GM23338 (cell line): ENCODE data around the gene UPP2.

Experiments used
- CREB1 ChIP-seq: fragments of 250-450 bp; sonication (Bioruptor Pico); IDR thresholded peaks from 2 replicates; pipeline ENCODE4 v1.5.0; 2020; ENCODE audit warnings: low read depth, mild to moderate bottlenecking, moderate library complexity
- CTCF ChIP-seq, 2 experiments: fragments of 200-600 bp in 1 of 2; sonication (generic) in 1 of 2; conservative IDR thresholded peaks; 2 replicates each; pipeline versions ENCODE4 v1.5.1 to v1.6.1; 2016 to 2017; ENCODE audit warnings: antibody characterized with exemption in 2 of 2, low read depth in 2 of 2, mild to moderate bottlenecking in 2 of 2, moderate library complexity in 1 of 2
- ETS1 ChIP-seq: IDR thresholded peaks from 2 replicates; pipeline ENCODE4 v1.6.1; 2016; ENCODE audit warnings: antibody characterized with exemption
- EZH2 ChIP-seq: fragments of 200-600 bp; sonication (generic); IDR thresholded peaks from one replicate; pipeline ENCODE4 v1.8.0; 2017; ENCODE audit warnings: antibody characterized with exemption, mild to moderate bottlenecking, low read depth; ENCODE audit not compliant: unreplicated experiment
- EZH2phosphoT487 ChIP-seq: fragments of 200-600 bp; sonication (generic); IDR thresholded peaks from one replicate; pipeline ENCODE4 v1.8.1; 2018; ENCODE audit warnings: antibody characterized with exemption; ENCODE audit not compliant: unreplicated experiment
- JUNB ChIP-seq: IDR thresholded peaks from one replicate; pipeline ENCODE4 v1.6.1; 2016; ENCODE audit warnings: antibody characterized with exemption; ENCODE audit not compliant: unreplicated experiment
- POLR2AphosphoS5 ChIP-seq: IDR thresholded peaks from 2 replicates; pipeline ENCODE4 v1.6.1; 2016; ENCODE audit warnings: antibody characterized with exemption, low read depth
- REST ChIP-seq: IDR thresholded peaks from one replicate; pipeline ENCODE4 v1.6.1; 2018; ENCODE audit warnings: antibody characterized with exemption; ENCODE audit not compliant: unreplicated experiment
- ZNF114 ChIP-seq: fragments of 250-450 bp; sonication (Bioruptor Pico); IDR thresholded peaks from 2 replicates; pipeline ENCODE4 v1.5.0; 2020; ENCODE audit warnings: mild to moderate bottlenecking, moderate library complexity
- ZNF331 ChIP-seq: fragments of 250-450 bp; sonication (Bioruptor Pico); IDR thresholded peaks from 2 replicates; pipeline ENCODE4 v1.5.0; 2020; ENCODE audit warnings: low read depth, mild to moderate bottlenecking, moderate library complexity

GRCh38 chr2:158174495-158174894, 72.8 kb downstream of the UPP2 start:
- TF ChIP-seq CREB1, result no peak
- TF ChIP-seq CTCF (conservative IDR thresholded peaks at IDR 0.05; ENCODE audit: low read depth in 2 of 2), result no peak
- no peak for TF ChIP-seq JUNB
- TF ChIP-seq REST, result no peak
- no peak for TF ChIP-seq POLR2AphosphoS5
- TF ChIP-seq EZH2, result no peak
- no peak for TF ChIP-seq ETS1
- TF ChIP-seq ZNF331 (CRISPR knock-in tag), result no peak
- TF ChIP-seq ZNF114 (CRISPR knock-in tag), result no peak
- TF ChIP-seq EZH2phosphoT487, result no peak
